Measurements from ENCODE around the gene ZNF576. TPM values are rescaled to one million over a fixed set of nuclear protein-coding genes. Genes with fewer than 3 reads are reported as not detected.
"Not testable (repeated sequence)": the region's sequence is repeated elsewhere in the genome, so short reads cannot be mapped to it uniquely, and the experiment has no call there.

The ZNF576 gene
- total and polyA plus RNA-seq, 2 of the 4 experiments (the other 2 are of a cell fraction) = 13.8 to 19.5 TPM

DNA sequence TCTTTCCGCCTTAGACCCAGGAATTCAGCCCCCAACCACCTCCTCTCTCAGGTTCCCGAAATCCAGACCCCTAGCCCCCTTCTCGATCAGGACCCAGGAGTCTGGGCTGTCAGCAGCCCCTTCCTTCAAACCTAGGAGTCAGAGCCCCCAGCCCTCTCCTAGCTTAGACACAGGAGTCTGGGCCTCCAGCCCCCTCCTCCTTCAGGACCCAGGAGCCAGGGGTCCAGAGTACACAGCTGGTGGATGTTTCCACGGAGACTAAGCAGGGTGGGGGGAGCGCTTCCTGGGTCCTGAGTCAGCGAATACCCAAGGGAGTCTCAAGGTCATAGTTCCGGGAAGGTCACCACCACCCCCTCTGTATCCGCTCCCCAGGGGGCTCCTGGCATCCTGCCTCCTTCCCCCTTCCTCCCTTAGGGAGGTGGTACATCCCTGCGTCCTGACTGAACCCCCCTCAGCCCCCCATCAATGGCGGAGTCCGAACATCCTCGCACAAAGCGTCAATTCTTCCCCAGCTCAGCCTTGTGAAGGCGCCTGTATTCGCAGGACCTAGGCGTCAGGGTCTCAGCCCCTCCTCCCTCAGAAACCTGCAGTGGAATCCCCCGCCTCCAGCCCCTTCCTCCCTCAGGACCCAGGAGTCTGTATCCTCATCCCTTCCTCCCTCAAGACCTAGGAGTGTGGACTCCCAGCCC is 38.6 kb downstream of the ZNF576 start:
- WGBS, 2 experiments (ENCODE audit: extremely low coverage in 2 of 2, insufficient read length in 1 of 2) = 22% methylated on average over 6 of the region's 17 CpGs; no CpG with 5 or more reads in 1 of the 2 experiments
- intact Hi-C loops (cut with micrococcal nuclease) = no loop called here
- no peak overlapping the region for H3K23ac ChIP-seq (ENCODE audit: low read depth, low read length)

DNA sequence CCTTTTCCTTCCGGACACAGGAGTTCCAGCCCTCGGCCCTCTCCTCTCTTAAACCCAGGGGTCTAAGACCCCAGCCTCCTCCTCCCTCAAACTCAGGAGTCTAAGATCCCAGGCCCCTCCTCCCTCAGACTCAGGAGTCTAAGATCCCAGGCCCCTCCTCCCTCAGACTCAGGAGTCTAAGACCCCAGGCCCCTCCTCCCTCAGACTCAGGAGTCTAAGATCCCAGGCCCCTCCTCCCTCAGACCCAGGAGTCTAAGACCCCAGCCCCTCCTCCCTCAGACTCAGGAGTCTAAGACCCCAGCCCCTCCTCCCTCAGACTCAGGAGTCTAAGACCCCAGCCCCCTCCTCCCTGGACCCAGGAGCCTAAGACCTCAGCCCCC is 39.2 kb downstream of the ZNF576 start:
- H3K18ac ChIP-seq (ENCODE audit: low read depth, low read length); H3K4me3 ChIP-seq (ENCODE audit: insufficient read depth, low read depth, low read length); H2BK120ac ChIP-seq (ENCODE audit: low read depth, low read length); H4K20me1 ChIP-seq (ENCODE audit: insufficient read depth, low read length); H3K4me2 ChIP-seq (ENCODE audit: low read depth, low read length); H2AK9ac ChIP-seq (replicated peaks; ENCODE audit: low read depth, low read length, poor library complexity); ATAC-seq (ENCODE audit: low read depth); H3K56ac ChIP-seq (ENCODE audit: extremely low read depth, insufficient read depth, low read length); CTCF ChIA-PET; H3K27ac ChIP-seq (ENCODE audit: insufficient read depth, low read length); in situ Hi-C loops (cut with MboI; ENCODE audit: low sequenced_read_pairs); H4K5ac ChIP-seq (ENCODE audit: low read depth, low read length); H2BK20ac ChIP-seq (ENCODE audit: low read depth, low read length); H3K4ac ChIP-seq (ENCODE audit: low read depth, low read length); H3K9me3 ChIP-seq (ENCODE audit: control insufficient read depth, insufficient read depth, low read length); H3K9ac ChIP-seq (ENCODE audit: low read depth, low read length); intact Hi-C loops (cut with micrococcal nuclease); H3K14ac ChIP-seq (replicated peaks; ENCODE audit: low read depth, low read length); H3K79me1 ChIP-seq (ENCODE audit: low read depth in 1 of 2, low read length in 2 of 2); H4K91ac ChIP-seq (ENCODE audit: insufficient read depth, low read depth, low read length); H2AFZ ChIP-seq (replicated peaks; ENCODE audit: low read length, poor library complexity); POLR2A ChIA-PET (ENCODE audit: unreplicated experiment); H2BK15ac ChIP-seq (ENCODE audit: low read depth, low read length); H3K36me3 ChIP-seq (ENCODE audit: control insufficient read depth, insufficient read depth, low read length); DNase-seq; H2BK5ac ChIP-seq (ENCODE audit: low read depth, low read length, poor library complexity, severe bottlenecking); H3K9me1 ChIP-seq (ENCODE audit: insufficient read depth, low read length); H2AK5ac ChIP-seq (ENCODE audit: low read depth, low read length); BruUV-seq (replicated peaks); H3K23ac ChIP-seq (ENCODE audit: low read depth, low read length); H3K4me1 ChIP-seq (ENCODE audit: control insufficient read depth, insufficient read depth, low read length); dilution Hi-C loops (cut with HindIII; ENCODE audit: low sequenced_read_pairs, unreplicated experiment): not testable (repeated sequence)
- 0 out of 4 replicates have a peak overlapping the region, but pooled peaks of 1 of the 2 experiments have one; percentile 2 for H4K8ac ChIP-seq (ENCODE audit: low read depth in 2 of 2, low read length in 2 of 2)
- H3K27me3 ChIP-seq (ENCODE audit: control insufficient read depth, insufficient read depth, low read length) = peaks cover 36% of the 10 kb centered on the region
- 28% methylated on average over 2 of the region's 2 CpGs; no CpG with 5 or more reads in 1 of the 2 experiments for WGBS, 2 experiments (ENCODE audit: extremely low coverage in 2 of 2, insufficient read length in 1 of 2)

More for the DNA sequence above, 38.6 kb downstream of the ZNF576 start:
- H3K4me1 ChIP-seq (ENCODE audit: control insufficient read depth, insufficient read depth, low read length) = peaks cover 5% of the 10 kb centered on the region; the same call in 1 of the 2 replicates
- peak; percentile 75 for TF ChIP-seq MAFK (IDR thresholded peaks at IDR 0.05; ENCODE audit: low read depth, low read length)
- no peak for TF ChIP-seq NFE2L2 (IDR thresholded peaks at IDR 0.05; ENCODE audit: low read depth, low read length)
- H2BK20ac ChIP-seq (ENCODE audit: low read depth, low read length) = no peak overlapping the region
- H4K91ac ChIP-seq (ENCODE audit: insufficient read depth, low read depth, low read length) = no peak overlapping the region
- no peak overlapping the region; the same call in 1 of the 2 replicates for H2BK120ac ChIP-seq (ENCODE audit: low read depth, low read length)
- no peak overlapping the region for H3K14ac ChIP-seq (replicated peaks; ENCODE audit: low read depth, low read length)
- no peaks in the 10 kb centered on the region for H3K9me1 ChIP-seq (ENCODE audit: insufficient read depth, low read length)
- no peak overlapping the region for H3K27ac ChIP-seq (ENCODE audit: insufficient read depth, low read length)
- H3K79me1 ChIP-seq (ENCODE audit: low read depth in 1 of 2, low read length in 2 of 2) = no peaks in the 10 kb centered on the region
- H2AFZ ChIP-seq (replicated peaks; ENCODE audit: low read length, poor library complexity) = peak overlapping the region; percentile 73
- no peak overlapping the region for H3K56ac ChIP-seq (ENCODE audit: extremely low read depth, insufficient read depth, low read length)
- dilution Hi-C loops (cut with HindIII; ENCODE audit: low sequenced_read_pairs, unreplicated experiment) = no loop called here
- no peak overlapping the region for H3K4ac ChIP-seq (ENCODE audit: low read depth, low read length)
- peak overlapping the region; percentile 74 for H2AK9ac ChIP-seq (replicated peaks; ENCODE audit: low read depth, low read length, poor library complexity)
- BruUV-seq (replicated peaks) = no TSS peak
- H4K8ac ChIP-seq (ENCODE audit: low read depth in 2 of 2, low read length in 2 of 2) = peak overlapping the region; percentile 2 to 78; a peak in 2 of 4 replicates
- no peak overlapping the region; the same call in 1 of the 2 replicates for H2AK5ac ChIP-seq (ENCODE audit: low read depth, low read length)
- H4K5ac ChIP-seq (ENCODE audit: low read depth, low read length) = peak overlapping the region; percentile 35; the same call in 1 of the 2 replicates
- CTCF ChIA-PET = no interaction called here
- no peak for DNase-seq
- no peak overlapping the region for H2BK15ac ChIP-seq (ENCODE audit: low read depth, low read length)
- in situ Hi-C loops (cut with MboI; ENCODE audit: low sequenced_read_pairs) = no loop called here
- no peak overlapping the region for H3K18ac ChIP-seq (ENCODE audit: low read depth, low read length)
- peak overlapping the region; percentile 55; the same call in 1 of the 2 replicates for H3K4me2 ChIP-seq (ENCODE audit: low read depth, low read length)
- peaks cover 30% of the 10 kb centered on the region for H3K27me3 ChIP-seq (ENCODE audit: control insufficient read depth, insufficient read depth, low read length)
- no peak overlapping the region for H3K4me3 ChIP-seq (ENCODE audit: insufficient read depth, low read depth, low read length)
- H3K36me3 ChIP-seq (ENCODE audit: control insufficient read depth, insufficient read depth, low read length) = no peaks in the 10 kb centered on the region
- no peaks in the 10 kb centered on the region for H4K20me1 ChIP-seq (ENCODE audit: insufficient read depth, low read length)
- H2BK5ac ChIP-seq (ENCODE audit: low read depth, low read length, poor library complexity, severe bottlenecking) = no peak overlapping the region
- no peak overlapping the region for H3K9ac ChIP-seq (ENCODE audit: low read depth, low read length)
- POLR2A ChIA-PET (ENCODE audit: unreplicated experiment) = no interaction called here
- peak; percentile 43 for ATAC-seq (ENCODE audit: low read depth)
- no peaks in the 10 kb centered on the region for H3K9me3 ChIP-seq (ENCODE audit: control insufficient read depth, insufficient read depth, low read length)

Data from IMR-90 (cell line).